Liver (tissue), 9 donors: Measurements from ENCODE around the gene ZNF471. TPM values are rescaled to one million over a fixed set of nuclear protein-coding genes. Genes with fewer than 3 reads are reported as not detected.
A peak's percentile ranks its signal among the peaks of the same experiment; 100 is the strongest.

ENCODE experiments used
- DNase-seq: peaks from one replicate; pipeline ENCODE4 v3.0.0-alpha.2; 2017; ENCODE audit warnings: low spot score
- H3K27ac ChIP-seq, 2 donors: one replicate each; pipeline ENCODE4 v1.7.0; 2013; ENCODE audit warnings: inconsistent platforms in 2 of 2, low read length in 2 of 2, control low read depth in 1 of 2, low read depth in 1 of 2, mild to moderate bottlenecking in 1 of 2
- H3K27me3 ChIP-seq, 4 donors: one replicate each; pipeline versions ENCODE4 v1.6.1 to v1.7.0; 2013; ENCODE audit warnings: low read length in 3 of 4, inconsistent platforms in 1 of 4, mild to moderate bottlenecking in 1 of 4, moderate library complexity in 1 of 4; ENCODE audit not compliant: control insufficient read depth in 4 of 4, insufficient read depth in 4 of 4
- H3K36me3 ChIP-seq, 4 donors: one replicate each; pipeline versions ENCODE4 v1.6.1 to v1.7.0; 2013; ENCODE audit warnings: low read length in 3 of 4, mild to moderate bottlenecking in 3 of 4, low read depth in 1 of 4, moderate library complexity in 1 of 4; ENCODE audit not compliant: control insufficient read depth in 4 of 4, insufficient read depth in 3 of 4
- H3K4me1 ChIP-seq, 4 donors: one replicate each; pipeline versions ENCODE4 v1.6.1 to v1.7.0; 2013; ENCODE audit warnings: low read length in 3 of 4, mild to moderate bottlenecking in 3 of 4, moderate library complexity in 1 of 4; ENCODE audit not compliant: control insufficient read depth in 4 of 4, insufficient read depth in 4 of 4
- H3K4me3 ChIP-seq, 3 donors: one replicate each; pipeline versions ENCODE4 v1.6.1 to v1.7.0; 2013; ENCODE audit warnings: low read length in 3 of 3, control low read depth in 1 of 3, low read depth in 1 of 3, mild to moderate bottlenecking in 1 of 3
- H3K9ac ChIP-seq, 2 donors: one replicate each; pipeline ENCODE4 v1.7.0; 2013; ENCODE audit warnings: low read length in 2 of 2, mild to moderate bottlenecking in 2 of 2, moderate library complexity in 2 of 2, control low read depth in 1 of 2, low read depth in 1 of 2
- H3K9me3 ChIP-seq, 4 donors: one replicate each; pipeline versions ENCODE4 v1.6.1 to v1.7.0; 2013; ENCODE audit warnings: low read length in 3 of 4; ENCODE audit not compliant: control insufficient read depth in 4 of 4
- EGR1 ChIP-seq, 2 donors: IDR thresholded peaks; 2 replicates each; pipeline ENCODE4 v1.6.1; 2016 to 2018; ENCODE audit warnings: antibody characterized with exemption in 2 of 2, low read depth in 2 of 2
- FOXA1 ChIP-seq: IDR thresholded peaks from 2 replicates; pipeline ENCODE4 v1.6.1; 2016; ENCODE audit warnings: antibody characterized with exemption
- FOXA2 ChIP-seq: IDR thresholded peaks from 2 replicates; pipeline ENCODE4 v1.6.1; 2016; ENCODE audit warnings: antibody characterized with exemption
- HNF4A ChIP-seq, 2 donors: conservative IDR thresholded peaks; 2 replicates each; pipeline ENCODE4 v1.6.1; 2016; ENCODE audit warnings: antibody characterized with exemption in 2 of 2, mild to moderate bottlenecking in 2 of 2
- HNF4G ChIP-seq: IDR thresholded peaks from 2 replicates; pipeline ENCODE4 v1.6.1; 2016; ENCODE audit warnings: antibody characterized with exemption
- JUND ChIP-seq, 2 donors: IDR thresholded peaks; 2 replicates each; pipeline ENCODE4 v1.6.1; 2016; ENCODE audit warnings: antibody characterized with exemption in 2 of 2
- MAX ChIP-seq: IDR thresholded peaks from 2 replicates; pipeline ENCODE4 v1.6.1; 2016; ENCODE audit warnings: antibody characterized with exemption
- NR2F2 ChIP-seq: IDR thresholded peaks from 2 replicates; pipeline ENCODE4 v1.6.1; 2016; ENCODE audit warnings: antibody characterized with exemption
- RAD21 ChIP-seq, 2 donors: IDR thresholded peaks; 2 replicates each; pipeline ENCODE4 v1.6.1; 2016; ENCODE audit warnings: antibody characterized with exemption in 2 of 2, mild to moderate bottlenecking in 2 of 2
- RXRA ChIP-seq, 2 donors: IDR thresholded peaks; 2 replicates each; pipeline ENCODE4 v1.6.1; 2017 to 2018; ENCODE audit warnings: antibody characterized with exemption in 2 of 2, mild to moderate bottlenecking in 1 of 2
- SP1 ChIP-seq: IDR thresholded peaks from 2 replicates; pipeline ENCODE4 v1.6.1; 2018; ENCODE audit warnings: antibody characterized with exemption, mild to moderate bottlenecking
- TAF1 ChIP-seq: conservative IDR thresholded peaks from 2 replicates; pipeline ENCODE4 v1.6.1; 2016; ENCODE audit warnings: antibody characterized with exemption, mild to moderate bottlenecking
- WGBS: extraction: QIAGEN DNeasy Blood & Tissue Kit; methylation state at CpG from one replicate; pipeline ENCODE4 v1.1.7; 2013; 5-methylcytosine and 5-hydroxymethylcytosine counted together
- polyA plus RNA-seq, 2 donors: library from polyadenylated mRNA; stranded (reverse) in 1 of 2; unstranded in 1 of 2; fragments of 200-250 nt in 1 of 2; fragments of >200 nt in 1 of 2; fragmentation: Nextera tagmentation in 1 of 2; extraction: Ambion mirVana in 1 of 2; gene quantifications; one replicate each; pipeline versions ENCODE4 v1.2.1 to v1.2.3, GENCODE V29; 2013 to 2015
- total RNA-seq, 2 donors: library from RNA; depleted of rRNA; stranded (reverse); fragments of >200 nt; gene quantifications; one replicate each; pipeline ENCODE4 v1.2.3, GENCODE V29; 2014
- TF ChIP-seq, protein P1 (sequence below): IDR thresholded peaks from 2 replicates; pipeline ENCODE4 v1.6.1; 2016; ENCODE audit warnings: antibody characterized with exemption
- TF ChIP-seq, protein P2 (sequence below): IDR thresholded peaks from 2 replicates; pipeline ENCODE4 v1.6.1; 2016; ENCODE audit warnings: antibody characterized with exemption, mild to moderate bottlenecking
- TF ChIP-seq, protein P3 (sequence below): fragments of 150-350 bp; IDR thresholded peaks from 2 replicates; pipeline ENCODE4 v1.5.1; 2017; ENCODE audit warnings: improper control_type of control experiment, low read depth, low read length; ENCODE audit not compliant: missing input control
- donor health status: healthy.
- donor health status: healthy.
- donor health status: healthy.
- donor health status: healthy.
- donor health status: healthy.

Gene ZNF471
- total and polyA plus RNA-seq, 4 donors = 0.77 to 2.3 (median 0.96) TPM

GRCh38 chr19:56573914-56574313 is 66.3 kb downstream of the ZNF471 start:
- DNase-seq = no peak
- Histone ChIP-seq H3K9me3 (peaks cover 53 to 96% (median 80%) of the 10 kb centered on the region in 4 donors), H3K27me3 (no peaks in the 10 kb centered on the region), H3K9ac (no peak overlapping the region), H3K4me1 (no peaks in the 10 kb centered on the region), H3K27ac (no peak overlapping the region), H3K4me3 (peak overlapping the region in 2 of 3 donors; percentile 51 to 58), H3K36me3 (peaks cover 20 to 81% (median 77%) of the 10 kb centered on the region in 4 donors)
- WGBS = over 99% methylated on average over 3 of the region's 3 CpGs
- TF ChIP-seq TAF1 (no peak), SP1 (no peak), MAX (no peak), FOXA1 (no peak), EGR1 (IDR thresholded peaks at IDR 0.05; ENCODE audit: low read depth in 2 of 2) (no peak), JUND (IDR thresholded peaks at IDR 0.05) (no peak), RAD21 (IDR thresholded peaks at IDR 0.05) (no peak), HNF4A (conservative IDR thresholded peaks at IDR 0.05) (no peak)
- TF ChIP-seq, protein P1, sequence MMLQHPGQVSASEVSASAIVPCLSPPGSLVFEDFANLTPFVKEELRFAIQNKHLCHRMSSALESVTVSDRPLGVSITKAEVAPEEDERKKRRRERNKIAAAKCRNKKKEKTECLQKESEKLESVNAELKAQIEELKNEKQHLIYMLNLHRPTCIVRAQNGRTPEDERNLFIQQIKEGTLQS = no peak
- TF ChIP-seq, protein P2, sequence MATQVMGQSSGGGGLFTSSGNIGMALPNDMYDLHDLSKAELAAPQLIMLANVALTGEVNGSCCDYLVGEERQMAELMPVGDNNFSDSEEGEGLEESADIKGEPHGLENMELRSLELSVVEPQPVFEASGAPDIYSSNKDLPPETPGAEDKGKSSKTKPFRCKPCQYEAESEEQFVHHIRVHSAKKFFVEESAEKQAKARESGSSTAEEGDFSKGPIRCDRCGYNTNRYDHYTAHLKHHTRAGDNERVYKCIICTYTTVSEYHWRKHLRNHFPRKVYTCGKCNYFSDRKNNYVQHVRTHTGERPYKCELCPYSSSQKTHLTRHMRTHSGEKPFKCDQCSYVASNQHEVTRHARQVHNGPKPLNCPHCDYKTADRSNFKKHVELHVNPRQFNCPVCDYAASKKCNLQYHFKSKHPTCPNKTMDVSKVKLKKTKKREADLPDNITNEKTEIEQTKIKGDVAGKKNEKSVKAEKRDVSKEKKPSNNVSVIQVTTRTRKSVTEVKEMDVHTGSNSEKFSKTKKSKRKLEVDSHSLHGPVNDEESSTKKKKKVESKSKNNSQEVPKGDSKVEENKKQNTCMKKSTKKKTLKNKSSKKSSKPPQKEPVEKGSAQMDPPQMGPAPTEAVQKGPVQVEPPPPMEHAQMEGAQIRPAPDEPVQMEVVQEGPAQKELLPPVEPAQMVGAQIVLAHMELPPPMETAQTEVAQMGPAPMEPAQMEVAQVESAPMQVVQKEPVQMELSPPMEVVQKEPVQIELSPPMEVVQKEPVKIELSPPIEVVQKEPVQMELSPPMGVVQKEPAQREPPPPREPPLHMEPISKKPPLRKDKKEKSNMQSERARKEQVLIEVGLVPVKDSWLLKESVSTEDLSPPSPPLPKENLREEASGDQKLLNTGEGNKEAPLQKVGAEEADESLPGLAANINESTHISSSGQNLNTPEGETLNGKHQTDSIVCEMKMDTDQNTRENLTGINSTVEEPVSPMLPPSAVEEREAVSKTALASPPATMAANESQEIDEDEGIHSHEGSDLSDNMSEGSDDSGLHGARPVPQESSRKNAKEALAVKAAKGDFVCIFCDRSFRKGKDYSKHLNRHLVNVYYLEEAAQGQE = no peak

DNA sequence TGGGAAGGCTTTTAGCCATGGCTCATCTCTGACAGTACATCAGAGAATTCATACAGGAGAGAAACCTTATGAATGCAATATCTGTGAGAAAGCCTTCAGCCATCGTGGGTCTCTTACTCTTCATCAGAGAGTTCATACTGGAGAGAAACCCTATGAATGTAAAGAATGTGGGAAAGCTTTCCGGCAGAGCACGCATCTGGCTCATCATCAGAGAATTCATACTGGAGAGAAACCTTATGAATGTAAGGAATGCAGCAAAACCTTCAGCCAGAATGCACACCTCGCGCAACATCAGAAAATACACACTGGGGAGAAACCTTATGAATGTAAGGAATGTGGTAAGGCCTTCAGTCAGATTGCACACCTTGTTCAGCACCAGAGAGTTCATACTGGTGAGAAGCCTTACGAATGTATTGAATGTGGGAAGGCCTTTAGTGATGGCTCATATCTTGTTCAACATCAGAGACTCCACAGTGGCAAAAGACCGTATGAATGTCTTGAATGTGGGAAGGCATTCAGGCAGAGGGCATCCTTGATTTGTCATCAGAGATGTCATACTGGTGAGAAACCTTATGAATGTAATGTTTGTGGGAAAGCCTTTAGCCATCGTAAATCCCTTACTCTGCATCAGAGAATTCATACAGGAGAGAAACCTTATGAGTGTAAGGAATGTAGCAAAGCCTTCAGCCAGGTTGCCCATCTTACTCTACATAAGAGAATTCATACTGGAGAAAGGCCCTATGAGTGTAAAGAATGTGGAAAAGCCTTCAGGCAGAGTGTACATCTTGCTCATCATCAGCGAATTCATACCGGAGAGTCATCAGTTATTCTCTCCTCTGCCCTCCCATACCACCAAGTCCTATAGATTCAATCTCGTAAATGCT is 70.3 kb downstream of the ZNF471 start:
- peak overlapping the region in 2 of 3 donors; percentile 59 to 83 for H3K4me3 ChIP-seq
- no peak for DNase-seq
- H3K27ac ChIP-seq = no peak overlapping the region
- no peaks in the 10 kb centered on the region for H3K4me1 ChIP-seq
- H3K36me3 ChIP-seq = peaks cover 8 to 48% (median 46%) of the 10 kb centered on the region in 4 donors
- H3K9me3 ChIP-seq = peaks cover 47 to 100% (median 81%) of the 10 kb centered on the region in 4 donors
- H3K27me3 ChIP-seq = no peaks in the 10 kb centered on the region
- TF ChIP-seq, protein P2 = no peak
- TF ChIP-seq NR2F2 (no peak), HNF4G (no peak), RAD21 (IDR thresholded peaks at IDR 0.05) (no peak), SP1 (no peak), JUND (IDR thresholded peaks at IDR 0.05) (no peak), FOXA2 (no peak), HNF4A (conservative IDR thresholded peaks at IDR 0.05) (no peak), RXRA (IDR thresholded peaks at IDR 0.05) (no peak), FOXA1 (no peak)
- TF ChIP-seq, protein P3, sequence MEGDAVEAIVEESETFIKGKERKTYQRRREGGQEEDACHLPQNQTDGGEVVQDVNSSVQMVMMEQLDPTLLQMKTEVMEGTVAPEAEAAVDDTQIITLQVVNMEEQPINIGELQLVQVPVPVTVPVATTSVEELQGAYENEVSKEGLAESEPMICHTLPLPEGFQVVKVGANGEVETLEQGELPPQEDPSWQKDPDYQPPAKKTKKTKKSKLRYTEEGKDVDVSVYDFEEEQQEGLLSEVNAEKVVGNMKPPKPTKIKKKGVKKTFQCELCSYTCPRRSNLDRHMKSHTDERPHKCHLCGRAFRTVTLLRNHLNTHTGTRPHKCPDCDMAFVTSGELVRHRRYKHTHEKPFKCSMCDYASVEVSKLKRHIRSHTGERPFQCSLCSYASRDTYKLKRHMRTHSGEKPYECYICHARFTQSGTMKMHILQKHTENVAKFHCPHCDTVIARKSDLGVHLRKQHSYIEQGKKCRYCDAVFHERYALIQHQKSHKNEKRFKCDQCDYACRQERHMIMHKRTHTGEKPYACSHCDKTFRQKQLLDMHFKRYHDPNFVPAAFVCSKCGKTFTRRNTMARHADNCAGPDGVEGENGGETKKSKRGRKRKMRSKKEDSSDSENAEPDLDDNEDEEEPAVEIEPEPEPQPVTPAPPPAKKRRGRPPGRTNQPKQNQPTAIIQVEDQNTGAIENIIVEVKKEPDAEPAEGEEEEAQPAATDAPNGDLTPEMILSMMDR = no peak
- WGBS = 98% methylated on average over 11 of the region's 11 CpGs
- no peak overlapping the region for H3K9ac ChIP-seq
